Prostate gland (tissue), 2 donors: Measurements from ENCODE around the gene SIM2. TPM values are rescaled to one million over a fixed set of nuclear protein-coding genes. Genes with fewer than 3 reads are reported as not detected.

Experiments
- DNase-seq: peaks from one replicate; pipeline ENCODE4 v3.0.0-alpha.2; 2019; ENCODE audit warnings: low spot score
- H3K27ac ChIP-seq, 2 donors: fragments of 200-600 bp; sonication (generic); 2 replicates each; pipeline ENCODE4 v1.5.1; 2017 to 2019
- H3K27me3 ChIP-seq: fragments of 200-600 bp; sonication (generic); replicated peaks from 2 replicates; pipeline ENCODE4 v1.5.1; 2019; ENCODE audit not compliant: insufficient read depth
- H3K36me3 ChIP-seq, 2 donors: fragments of 200-600 bp; sonication (generic); 1 replicate in 1 of 2; 2 replicates in 1 of 2; pipeline versions ENCODE4 v1.5.1 to v1.8.1; 2017 to 2019
- H3K4me1 ChIP-seq: fragments of 200-600 bp; sonication (generic); replicated peaks from 2 replicates; pipeline ENCODE4 v1.5.1; 2019
- H3K4me3 ChIP-seq, 2 donors: fragments of 200-600 bp; sonication (generic); 2 replicates each; pipeline ENCODE4 v1.5.1; 2017 to 2019
- H3K9me3 ChIP-seq: fragments of 200-600 bp; sonication (generic); 2 replicates; pipeline ENCODE4 v1.5.1; 2017
- CTCF ChIP-seq, 4 experiments: fragments of 200-600 bp in 2 of 4; fragments of 450-650 bp in 2 of 4; sonication (generic) in 2 of 4; IDR thresholded peaks; 1 replicate in 3 of 4; 2 replicates in 1 of 4; pipeline ENCODE4 v1.5.1; 2016 to 2019; ENCODE audit warnings: antibody characterized with exemption in 4 of 4, mild to moderate bottlenecking in 2 of 4, moderate library complexity in 2 of 4
- POLR2A ChIP-seq: fragments of 450-650 bp; IDR thresholded peaks from one replicate; pipeline ENCODE4 v1.6.1; 2016; ENCODE audit warnings: antibody characterized with exemption, mild to moderate bottlenecking
- POLR2AphosphoS5 ChIP-seq: sonication (generic); formaldehyde crosslinking; IDR thresholded peaks from one replicate; pipeline ENCODE4 v1.6.1; 2017; ENCODE audit warnings: antibody characterized with exemption
- WGBS: methylation state at CpG from one replicate; pipeline ENCODE4 v1.1.5; 2018; 5-methylcytosine and 5-hydroxymethylcytosine counted together
- intact Hi-C: fragments of 100-400 bp; cut with DNase I; formaldehyde crosslinking; loops from one replicate; pipeline ENCODE4 v1.14.2; 2022
- total RNA-seq, 2 donors: library from RNA; depleted of rRNA; stranded (reverse); fragments of >200 nt; gene quantifications; one replicate each; pipeline ENCODE4 v1.1.0, GENCODE V29; 2016

The SIM2 gene
- total RNA-seq, 2 donors from 2014 or later = 1.0 to 16.3 TPM

- Histone ChIP-seq H3K4me3 (no peak overlapping the region), H3K27me3 (no peaks in the 10 kb centered on the region), H3K9me3 (no peaks in the 10 kb centered on the region), H3K4me1 (no peaks in the 10 kb centered on the region), H3K36me3 (no peaks in the 10 kb centered on the region), H3K27ac (peak overlapping the region; percentile 17 to 42)
- TF ChIP-seq POLR2A (no peak), CTCF (IDR thresholded peaks at IDR 0.05) (no peak), POLR2AphosphoS5 (peak; percentile 56)
- intact Hi-C loops = loop anchor here (5.0 kb wide), 1 partner anchor 167 kb away; no protein-coding TSS in a partner anchor
- 75% methylated on average over 14 of the region's 14 CpGs for WGBS
- no peak for DNase-seq
Observed at GRCh38 chr21:36749935-36750575, 51.1 kb downstream of the SIM2 start.

DNA sequence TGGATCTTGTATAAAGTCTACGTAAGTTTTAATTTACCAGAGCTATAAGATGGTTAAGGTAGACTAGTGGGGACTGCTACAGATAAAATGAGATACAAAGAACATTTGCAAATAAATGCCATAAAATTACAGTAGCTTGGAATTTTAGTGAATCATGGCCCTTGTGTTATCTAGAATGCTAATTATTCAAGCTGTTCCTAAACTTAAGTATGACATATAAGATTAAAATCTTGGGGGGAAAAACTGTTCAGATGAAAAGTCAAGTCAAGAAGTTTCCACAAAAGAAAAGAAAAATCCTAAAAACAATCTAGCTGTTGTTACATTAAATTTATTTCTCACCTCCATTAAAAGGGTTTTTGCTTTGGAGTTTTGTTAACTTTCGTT is 51.7 kb downstream of the SIM2 start:
- no peak overlapping the region for H3K27ac ChIP-seq
- WGBS = 97% methylated on average over 2 of the region's 2 CpGs
- no peaks in the 10 kb centered on the region for H3K27me3 ChIP-seq
- H3K36me3 ChIP-seq = no peaks in the 10 kb centered on the region
- DNase-seq = no peak
- no peak for TF ChIP-seq CTCF (IDR thresholded peaks at IDR 0.05)
- TF ChIP-seq POLR2A = no peak
- TF ChIP-seq POLR2AphosphoS5 = no peak
- intact Hi-C loops = loop anchor here (5.0 kb wide), 1 partner anchor 167 kb away; no protein-coding TSS in a partner anchor
- no peaks in the 10 kb centered on the region for H3K9me3 ChIP-seq
- H3K4me3 ChIP-seq = no peak overlapping the region
- no peaks in the 10 kb centered on the region for H3K4me1 ChIP-seq

- H3K4me3 ChIP-seq = no peak overlapping the region
- TF ChIP-seq POLR2AphosphoS5 = no peak
- no peak for TF ChIP-seq POLR2A
- TF ChIP-seq CTCF (IDR thresholded peaks at IDR 0.05) = no peak
- 84% methylated on average over 10 of the region's 10 CpGs for WGBS
- intact Hi-C loops = loop anchor here (5.0 kb wide), 1 partner anchor 166 kb away; no protein-coding TSS in a partner anchor
- H3K4me1 ChIP-seq = no peaks in the 10 kb centered on the region
- H3K36me3 ChIP-seq = no peaks in the 10 kb centered on the region
- H3K27ac ChIP-seq = no peak overlapping the region
- DNase-seq = no peak
- no peaks in the 10 kb centered on the region for H3K9me3 ChIP-seq
- H3K27me3 ChIP-seq = no peaks in the 10 kb centered on the region
Observed at GRCh38 chr21:36751383-36751782, 52.5 kb downstream of the SIM2 start.

GRCh38 chr21:36753556-36753955 is 54.6 kb downstream of the SIM2 start:
- TF ChIP-seq POLR2AphosphoS5 = no peak
- no peak for TF ChIP-seq POLR2A
- TF ChIP-seq CTCF (IDR thresholded peaks at IDR 0.05) = no peak
- no peak overlapping the region for H3K27ac ChIP-seq
- no peak for DNase-seq
- WGBS = 88% methylated on average over 3 of the region's 3 CpGs
- no peaks in the 10 kb centered on the region for H3K36me3 ChIP-seq
- no peaks in the 10 kb centered on the region for H3K4me1 ChIP-seq
- no peak overlapping the region for H3K4me3 ChIP-seq
- H3K27me3 ChIP-seq = no peaks in the 10 kb centered on the region
- H3K9me3 ChIP-seq = no peaks in the 10 kb centered on the region
- intact Hi-C loops = loop anchor here (5.0 kb wide), 1 partner anchor 164 kb away; no protein-coding TSS in a partner anchor
